Activated CD8-positive, alpha-beta T cell treated with anti-CD3 and anti-CD28 coated beads for 36 hours (primary cell): ENCODE results near the gene RIC8B. TPM values are rescaled to one million over a fixed set of nuclear protein-coding genes. Genes with fewer than 3 reads are reported as not detected.

Experiments
- ATAC-seq: fragments of 200-7000 bp; cut with Tn5 transposase; one replicate; pipeline ENCODE4 v1.10.0; 2021; ENCODE audit warnings: mild to moderate bottlenecking, moderate library complexity
- CTCF ChIA-PET: fragments of 350-600 bp; sonication (Branson Sonifier 250); formaldehyde crosslinking; loops from one replicate; lab custom pipeline; 2021; ENCODE audit warnings: antibody characterized with exemption; lab: Charles Lee
- POLR2A ChIA-PET: fragments of 350-600 bp; sonication (Branson Sonifier 250); formaldehyde crosslinking; loops from one replicate; lab custom pipeline; 2021; ENCODE audit warnings: antibody characterized with exemption; lab: Charles Lee
- DNase-seq: peaks from one replicate; pipeline ENCODE4 v3.0.0-alpha.2; 2020
- H3K27ac Mint-ChIP-seq: one replicate; pipeline ENCODE4 v1.8.0; 2021; ENCODE audit warnings: mild to moderate bottlenecking, mixed read lengths
- H3K27me3 Mint-ChIP-seq: one replicate; pipeline ENCODE4 v1.8.0; 2021; ENCODE audit warnings: mixed read lengths
- H3K36me3 Mint-ChIP-seq: one replicate; pipeline ENCODE4 v1.8.0; 2021; ENCODE audit warnings: low read depth, mixed read lengths
- H3K4me1 Mint-ChIP-seq: one replicate; pipeline ENCODE4 v1.8.0; 2021; ENCODE audit warnings: low read depth, mixed read lengths
- H3K4me3 Mint-ChIP-seq: one replicate; pipeline ENCODE4 v1.8.0; 2021; ENCODE audit warnings: mild to moderate bottlenecking, moderate library complexity, mixed read lengths
- H3K9me3 Mint-ChIP-seq: one replicate; pipeline ENCODE4 v1.8.0; 2021; ENCODE audit warnings: mixed read lengths
- intact Hi-C: fragments of 100-400 bp; cut with micrococcal nuclease; formaldehyde crosslinking; loops from one replicate; pipeline ENCODE4 v1.10.0; 2022
- total RNA-seq, 2 experiments: library from RNA; stranded (reverse); gene quantifications; one replicate each; pipeline ENCODE4 v1.2.3, GENCODE V29; 2021
- TF ChIP-seq, protein P1 (sequence below): fragments of 200-600 bp; IDR thresholded peaks from one replicate; pipeline ENCODE4 v1.8.0; 2022; ENCODE audit warnings: antibody characterized with exemption, mild to moderate bottlenecking

The RIC8B gene
- total RNA-seq, 2 experiments from 2014 or later, result 10.4 to 11.0 TPM

DNA sequence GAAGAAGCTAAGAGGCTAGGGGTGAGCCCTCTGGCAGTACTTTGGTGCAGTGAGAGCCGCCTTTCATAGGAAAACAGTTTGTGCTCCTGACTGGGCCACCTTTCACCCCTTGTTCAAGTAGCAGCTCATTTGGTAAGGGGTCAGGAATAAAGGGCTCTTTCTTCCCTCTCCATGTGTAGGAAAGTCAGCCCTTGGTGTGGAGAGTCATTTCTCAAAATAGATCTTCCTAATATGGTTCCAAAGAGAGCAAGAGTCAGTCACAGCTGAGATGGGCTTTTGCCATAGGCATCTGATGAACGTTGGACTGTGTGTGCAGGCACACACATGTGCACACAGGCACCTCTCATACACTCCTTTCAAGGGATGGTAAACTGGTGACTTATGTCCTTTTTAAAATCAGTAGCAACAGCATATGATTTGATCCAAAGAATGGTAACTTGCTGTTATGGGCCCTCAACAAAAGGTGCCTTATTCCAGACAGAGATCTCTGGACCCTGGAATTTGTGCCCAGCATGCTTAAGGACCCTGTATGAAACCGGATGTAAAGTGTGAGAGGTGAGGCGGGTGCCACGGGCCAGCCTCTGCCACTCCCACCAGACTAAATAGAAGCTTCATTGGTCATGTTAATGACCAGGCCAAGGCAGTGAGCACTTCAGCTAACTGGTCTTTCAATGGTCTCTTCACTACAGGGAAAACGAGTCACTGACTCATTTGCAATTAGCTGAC, 16.7 kb upstream of the RIC8B start:
- no peaks in the 10 kb centered on the region for H3K27me3 Mint-ChIP-seq
- TF ChIP-seq, protein P1, sequence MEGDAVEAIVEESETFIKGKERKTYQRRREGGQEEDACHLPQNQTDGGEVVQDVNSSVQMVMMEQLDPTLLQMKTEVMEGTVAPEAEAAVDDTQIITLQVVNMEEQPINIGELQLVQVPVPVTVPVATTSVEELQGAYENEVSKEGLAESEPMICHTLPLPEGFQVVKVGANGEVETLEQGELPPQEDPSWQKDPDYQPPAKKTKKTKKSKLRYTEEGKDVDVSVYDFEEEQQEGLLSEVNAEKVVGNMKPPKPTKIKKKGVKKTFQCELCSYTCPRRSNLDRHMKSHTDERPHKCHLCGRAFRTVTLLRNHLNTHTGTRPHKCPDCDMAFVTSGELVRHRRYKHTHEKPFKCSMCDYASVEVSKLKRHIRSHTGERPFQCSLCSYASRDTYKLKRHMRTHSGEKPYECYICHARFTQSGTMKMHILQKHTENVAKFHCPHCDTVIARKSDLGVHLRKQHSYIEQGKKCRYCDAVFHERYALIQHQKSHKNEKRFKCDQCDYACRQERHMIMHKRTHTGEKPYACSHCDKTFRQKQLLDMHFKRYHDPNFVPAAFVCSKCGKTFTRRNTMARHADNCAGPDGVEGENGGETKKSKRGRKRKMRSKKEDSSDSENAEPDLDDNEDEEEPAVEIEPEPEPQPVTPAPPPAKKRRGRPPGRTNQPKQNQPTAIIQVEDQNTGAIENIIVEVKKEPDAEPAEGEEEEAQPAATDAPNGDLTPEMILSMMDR, result no peak
- ChIA-PET POLR2A (interaction anchor here (0.7 to 3.5 kb wide), 3 partner anchors 9 to 16 kb away, joined by 3 to 9 read pairs (median 7); no protein-coding TSS in a partner anchor), CTCF (interaction anchor here (1.6 to 1.7 kb wide), 2 partner anchors 9 kb away, joined by 6 to 7 read pairs; no protein-coding TSS in a partner anchor)
- ATAC-seq, result no peak
- no peak overlapping the region for H3K4me3 Mint-ChIP-seq
- intact Hi-C loops, result no loop called here
- H3K9me3 Mint-ChIP-seq, result peaks cover 2% of the 10 kb centered on the region
- H3K27ac Mint-ChIP-seq, result no peak overlapping the region
- no peak for DNase-seq
- H3K4me1 Mint-ChIP-seq, result peaks cover 32% of the 10 kb centered on the region
- H3K36me3 Mint-ChIP-seq, result peaks cover 5% of the 10 kb centered on the region

DNA sequence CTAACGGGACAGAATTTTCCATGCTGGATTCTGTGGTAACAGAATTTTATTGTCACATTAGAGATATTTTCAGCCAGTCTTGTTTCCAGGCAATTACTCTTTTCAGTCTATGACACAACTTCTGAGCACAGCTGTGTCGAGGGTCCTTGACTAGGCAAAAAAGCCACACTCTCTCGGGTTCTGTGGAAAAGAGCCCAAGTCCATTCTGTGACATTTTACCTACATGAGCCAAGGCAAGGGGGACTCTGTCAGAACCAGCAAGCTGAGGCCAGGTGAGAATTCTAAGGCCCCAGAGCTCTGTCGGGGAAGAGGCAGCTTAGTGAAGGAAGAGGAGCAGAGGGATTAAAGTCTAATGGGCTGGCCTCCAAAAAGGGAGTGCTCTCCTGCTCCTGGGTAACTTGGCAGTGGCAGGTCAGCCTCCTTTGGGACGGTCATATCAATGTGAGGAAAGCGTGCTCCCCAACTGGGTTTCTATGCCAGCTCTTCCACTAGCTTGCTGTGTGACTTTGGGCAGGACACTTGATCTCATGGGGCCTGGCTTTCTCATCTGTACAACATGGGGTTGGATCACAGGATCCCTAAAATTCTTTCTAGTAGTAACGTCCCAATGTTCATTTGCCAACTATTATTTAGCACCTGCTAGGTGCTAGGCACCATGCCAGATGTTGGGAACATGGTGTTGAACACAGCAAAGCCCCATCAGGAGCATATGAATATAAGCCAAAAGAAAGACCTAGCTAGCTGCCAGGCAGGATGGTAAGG, 16.0 kb upstream of the RIC8B start:
- ATAC-seq (no peak), DNase-seq (no peak)
- Mint-ChIP-seq H3K9me3 (no peaks in the 10 kb centered on the region), H3K4me3 (no peak overlapping the region), H3K36me3 (no peaks in the 10 kb centered on the region), H3K4me1 (peaks cover 26% of the 10 kb centered on the region), H3K27me3 (no peaks in the 10 kb centered on the region), H3K27ac (no peak overlapping the region)
- ChIA-PET CTCF (interaction anchor here (1.6 to 1.7 kb wide), 2 partner anchors 9 to 10 kb away, joined by 6 to 7 read pairs; no protein-coding TSS in a partner anchor), POLR2A (interaction anchor here (0.7 to 3.5 kb wide), 2 partner anchors 8 to 17 kb away, joined by 3 to 9 read pairs; no protein-coding TSS in a partner anchor)
- intact Hi-C loops, result no loop called here
- TF ChIP-seq, protein P1, result no peak

DNA sequence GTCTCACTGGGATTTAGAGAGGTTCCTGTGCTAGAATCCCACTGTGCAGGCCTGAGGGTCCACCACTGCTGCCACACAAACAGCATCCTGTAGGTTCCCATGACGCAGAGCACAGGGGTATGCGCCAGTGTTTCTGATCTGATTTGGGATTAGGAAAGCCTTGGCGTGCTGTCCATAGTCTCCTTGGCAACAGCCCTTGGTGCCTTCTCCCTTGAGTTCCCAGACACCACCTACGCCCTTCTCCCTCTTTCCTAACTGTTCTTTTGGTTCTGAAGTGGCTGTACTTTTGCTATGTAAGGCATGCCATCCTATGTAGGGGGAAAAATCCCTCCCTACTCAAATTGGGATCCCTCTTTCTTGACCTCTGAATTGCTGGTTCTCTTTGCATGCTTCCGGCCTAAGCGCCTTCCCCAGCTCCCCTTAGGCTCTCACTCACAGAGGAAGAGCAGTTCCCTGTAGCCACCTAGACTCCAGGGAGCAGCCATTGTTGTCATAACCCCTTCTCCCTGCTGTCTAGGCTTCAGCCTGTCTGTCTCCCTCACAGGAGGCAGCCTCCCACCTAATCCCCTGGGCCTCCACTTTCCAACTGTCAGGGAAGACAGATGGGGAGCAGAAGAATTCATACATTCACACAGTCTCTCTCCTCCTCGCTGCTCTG, 14.8 kb upstream of the RIC8B start:
- no peaks in the 10 kb centered on the region for H3K9me3 Mint-ChIP-seq
- no peak for ATAC-seq
- TF ChIP-seq, protein P1, result no peak
- CTCF ChIA-PET, result interaction anchor here (0.9 kb wide), 1 partner anchor 18 kb away, joined by 3 read pairs; no protein-coding TSS in a partner anchor
- POLR2A ChIA-PET, result interaction anchor here (3.5 kb wide), 1 partner anchor 7 kb away, joined by 9 read pairs; no protein-coding TSS in a partner anchor
- H3K36me3 Mint-ChIP-seq, result no peaks in the 10 kb centered on the region
- H3K27ac Mint-ChIP-seq, result peak overlapping the region; percentile 84
- intact Hi-C loops, result no loop called here
- peak overlapping the region; percentile 56 for H3K4me3 Mint-ChIP-seq
- H3K4me1 Mint-ChIP-seq, result peaks cover 18% of the 10 kb centered on the region
- no peaks in the 10 kb centered on the region for H3K27me3 Mint-ChIP-seq
- no peak for DNase-seq

DNA sequence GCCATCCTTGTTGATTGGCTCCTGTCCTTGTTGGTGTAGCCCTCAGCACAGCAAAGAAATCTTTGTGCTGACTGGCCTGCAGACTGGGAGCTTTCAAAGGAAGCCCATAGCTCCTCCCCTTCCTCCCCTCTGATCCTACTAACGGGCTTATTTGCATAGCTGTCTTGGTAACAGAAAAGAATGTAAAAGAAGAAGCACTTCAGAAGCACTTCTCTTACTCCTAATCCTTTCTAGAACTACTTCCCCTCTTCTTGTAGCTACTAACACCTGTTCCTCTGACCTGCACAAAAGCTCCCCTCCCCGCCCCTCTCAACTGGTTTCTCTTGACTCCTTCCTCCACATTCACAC, 14.3 kb upstream of the RIC8B start:
- peak overlapping the region; percentile 56 for H3K4me3 Mint-ChIP-seq

More for the DNA sequence above, 14.3 kb upstream of the RIC8B start:
- no peaks in the 10 kb centered on the region for H3K9me3 Mint-ChIP-seq
- ATAC-seq (peak; percentile 93), DNase-seq (peak; percentile 38)
- no peaks in the 10 kb centered on the region for H3K36me3 Mint-ChIP-seq
- H3K27me3 Mint-ChIP-seq, result no peaks in the 10 kb centered on the region
- ChIA-PET CTCF (interaction anchor here (0.9 kb wide), 1 partner anchor 18 kb away, joined by 3 read pairs; no protein-coding TSS in a partner anchor), POLR2A (no interaction called here)
- intact Hi-C loops, result no loop called here
- TF ChIP-seq, protein P1, result no peak
- H3K27ac Mint-ChIP-seq, result peak overlapping the region; percentile 84
- H3K4me1 Mint-ChIP-seq, result peaks cover 18% of the 10 kb centered on the region
